ENCODE results near the gene GALNT11. TPM values are rescaled to one million over a fixed set of nuclear protein-coding genes. Genes with fewer than 3 reads are reported as not detected.

Gene GALNT11
- total RNA-seq, 1 donor from 2014 or later, result 146 TPM

- DNase-seq (ENCODE audit: low spot score in 2 of 2), result no peak
- Histone ChIP-seq H3K9me3 (no peaks in the 10 kb centered on the region), H3K27me3 (no peaks in the 10 kb centered on the region), H3K27ac (no peak overlapping the region), H3K36me3 (peaks cover 64 to 83% of the 10 kb centered on the region in 2 donors), H3K4me3 (no peak overlapping the region), H3K4me1 (no peaks in the 10 kb centered on the region)
- intact Hi-C loops (cut with DNase I), result no loop called here
- TF ChIP-seq CTCF (IDR thresholded peaks at IDR 0.05), result no peak
Measured at GRCh38 chr7:152121432-152121831, 96.0 kb downstream of the GALNT11 start.

- Histone ChIP-seq H3K27ac (no peak overlapping the region), H3K9me3 (no peaks in the 10 kb centered on the region), H3K27me3 (no peaks in the 10 kb centered on the region), H3K4me1 (no peaks in the 10 kb centered on the region), H3K36me3 (peaks cover 71 to 86% of the 10 kb centered on the region in 2 donors), H3K4me3 (no peak overlapping the region)
- DNase-seq (ENCODE audit: low spot score in 2 of 2), result no peak
- no peak for TF ChIP-seq CTCF (IDR thresholded peaks at IDR 0.05)
- intact Hi-C loops (cut with DNase I), result no loop called here
Measured at GRCh38 chr7:152122540-152122939, 97.1 kb downstream of the GALNT11 start.

- no peak for DNase-seq (ENCODE audit: low spot score in 2 of 2)
- Histone ChIP-seq H3K27me3 (no peaks in the 10 kb centered on the region), H3K9me3 (no peaks in the 10 kb centered on the region), H3K27ac (no peak overlapping the region), H3K4me1 (no peaks in the 10 kb centered on the region), H3K36me3 (peaks cover 55 to 80% of the 10 kb centered on the region in 2 donors), H3K4me3 (no peak overlapping the region)
- intact Hi-C loops (cut with DNase I), result no loop called here
- no peak for TF ChIP-seq CTCF (IDR thresholded peaks at IDR 0.05)
Measured at GRCh38 chr7:152126741-152127140, 101.3 kb downstream of the GALNT11 start.

- H3K36me3 ChIP-seq, result peaks cover 53 to 79% of the 10 kb centered on the region in 2 donors
- no peak overlapping the region for H3K4me3 ChIP-seq
- no peaks in the 10 kb centered on the region for H3K9me3 ChIP-seq
- TF ChIP-seq CTCF (IDR thresholded peaks at IDR 0.05), result no peak
- H3K4me1 ChIP-seq, result no peaks in the 10 kb centered on the region
- H3K27me3 ChIP-seq, result no peaks in the 10 kb centered on the region
- intact Hi-C loops (cut with DNase I), result no loop called here
- no peak overlapping the region for H3K27ac ChIP-seq
- no peak for DNase-seq (ENCODE audit: low spot score in 2 of 2)
Measured at GRCh38 chr7:152127229-152127628, 101.8 kb downstream of the GALNT11 start.

- intact Hi-C loops (cut with DNase I), result no loop called here
- peaks cover 46 to 79% of the 10 kb centered on the region in 2 donors for H3K36me3 ChIP-seq
Measured at GRCh38 chr7:152128252-152128651, 102.8 kb downstream of the GALNT11 start.

More at GRCh38 chr7:152128252-152128651, 102.8 kb downstream of the GALNT11 start:
- no peaks in the 10 kb centered on the region for H3K4me1 ChIP-seq
- DNase-seq (ENCODE audit: low spot score in 2 of 2), result no peak
- no peak overlapping the region for H3K27ac ChIP-seq
- no peak overlapping the region for H3K4me3 ChIP-seq
- no peak for TF ChIP-seq CTCF (IDR thresholded peaks at IDR 0.05)
- no peaks in the 10 kb centered on the region for H3K27me3 ChIP-seq
- H3K9me3 ChIP-seq, result no peaks in the 10 kb centered on the region

All from ascending aorta (tissue), 2 donors.